Activated CD8-positive, alpha-beta memory T cell treated with anti-CD3 and anti-CD28 coated beads for 4 hours (primary cell): ENCODE data around the gene CLEC1B.
"Not testable (repeated sequence)": the region's sequence is repeated elsewhere in the genome, so short reads cannot be mapped to it uniquely, and the experiment has no call there.

Source experiments
- DNase-seq, 2 donors: peaks; one replicate each; pipeline ENCODE4 v3.0.0-alpha.2; 2020; ENCODE audit warnings: low read depth in 2 of 2

The CLEC1B gene

GRCh38 chr12:9974731-9975130, 24.2 kb downstream of the CLEC1B start:
- DNase-seq, result not testable (repeated sequence)

GRCh38 chr12:9973949-9974348, 25.0 kb downstream of the CLEC1B start:
- no peak for DNase-seq

GRCh38 chr12:9971181-9971580, 27.7 kb downstream of the CLEC1B start, which contains the start of gene CLEC12A:
Gene CLEC12A (plus strand): TSS chr12:9971409. CDS start chr12:9971597, 188 bp downstream.
- DNase-seq, result no peak

- no peak for DNase-seq
These were observed 29.2 kb downstream of the CLEC1B start for GRCh38 chr12:9969673-9970072.

DNA sequence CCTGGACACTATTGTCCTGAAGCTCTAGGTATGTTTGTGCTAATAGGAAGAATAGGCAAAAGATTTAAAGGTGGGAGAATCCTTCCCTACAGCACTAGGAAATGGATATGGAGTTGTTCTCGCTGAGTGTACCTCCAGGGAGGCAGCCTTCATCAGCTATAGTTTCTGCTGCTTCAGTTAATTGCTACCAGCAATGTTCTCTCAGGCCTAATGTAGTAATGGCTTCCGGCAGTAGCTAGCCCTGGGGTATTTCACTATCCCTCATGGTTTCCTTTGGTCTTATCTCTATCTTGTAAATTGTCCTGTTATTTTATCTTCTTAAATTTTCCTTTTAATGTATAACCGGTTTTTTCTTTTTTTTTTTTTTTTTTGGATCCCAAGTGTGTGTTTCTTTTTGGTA, 37.0 kb downstream of the CLEC1B start:
- no peak for DNase-seq

DNA sequence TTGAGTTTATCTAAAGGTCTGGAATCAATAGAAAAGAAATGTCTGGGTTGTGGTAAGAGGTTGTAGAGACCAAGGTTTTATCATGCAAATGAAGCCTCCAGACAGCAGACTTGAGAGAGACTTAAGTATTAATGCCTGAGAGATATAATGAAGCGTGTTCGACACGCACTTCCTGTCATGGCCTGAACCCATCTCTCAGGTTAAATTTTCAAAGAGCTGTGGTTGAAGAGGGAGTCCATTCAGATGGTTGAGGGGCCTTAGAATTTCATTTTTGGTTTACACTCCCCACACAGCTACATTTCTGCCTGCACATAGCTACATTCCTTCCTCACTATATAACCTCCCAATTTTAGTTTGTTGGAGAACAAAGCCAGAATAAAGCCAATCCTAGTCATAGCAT, 37.8 kb downstream of the CLEC1B start:
- DNase-seq, result no peak

GRCh38 chr12:9960590-9960989, 38.3 kb downstream of the CLEC1B start:
- DNase-seq, result no peak

DNA sequence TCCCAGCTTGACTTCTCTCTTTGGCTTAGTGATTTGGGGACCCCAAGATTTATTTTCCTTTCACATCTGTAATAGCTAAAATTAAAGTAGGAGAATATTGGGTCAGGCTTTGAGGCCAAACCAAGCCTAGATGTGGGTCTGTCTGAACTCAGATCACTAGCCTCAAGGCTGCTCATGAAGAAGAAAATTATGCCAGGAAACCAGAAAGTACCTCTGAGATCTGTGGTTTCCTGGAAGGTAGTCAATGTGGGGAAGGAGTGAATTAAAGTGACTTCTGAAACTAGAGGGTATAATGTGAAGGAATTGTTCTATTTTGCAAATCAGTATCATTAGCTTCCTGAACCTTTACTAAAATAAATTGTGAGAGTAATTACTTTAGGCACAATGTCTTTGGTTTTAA, 41.1 kb downstream of the CLEC1B start:
- no peak for DNase-seq

- DNase-seq, result not testable (repeated sequence)
These were observed 45.8 kb downstream of the CLEC1B start for GRCh38 chr12:9952954-9953729.

DNA sequence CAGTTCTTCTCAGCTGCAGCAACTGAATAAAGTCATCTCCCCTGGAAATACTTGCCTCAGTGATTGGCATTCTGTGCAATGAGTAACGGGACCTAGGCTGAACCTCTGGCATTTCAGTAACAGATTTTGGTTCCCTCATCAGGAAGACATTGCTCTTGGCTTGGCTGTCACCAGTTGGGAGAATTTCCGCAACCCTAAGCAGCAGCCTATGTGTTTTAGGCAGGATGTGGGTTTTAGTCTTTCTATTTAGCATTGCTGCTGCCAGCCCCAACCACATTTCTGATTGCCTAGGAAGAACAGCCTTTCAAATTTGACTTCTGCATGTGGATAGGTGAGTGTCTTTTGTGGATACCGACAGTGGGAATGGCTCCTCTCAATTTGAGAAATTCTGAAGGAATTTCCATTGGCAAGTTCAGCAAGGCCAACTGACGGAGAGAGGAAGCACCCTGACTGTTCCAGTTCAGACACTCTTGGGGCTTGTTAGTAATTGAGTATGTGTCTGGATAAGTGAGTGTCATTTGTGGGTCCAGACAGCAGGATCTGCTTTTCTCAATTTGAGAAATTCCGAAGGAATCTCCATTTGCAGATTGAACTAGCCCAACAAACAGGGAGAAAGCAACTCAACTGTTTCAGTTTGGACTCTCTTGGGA, 47.8 kb downstream of the CLEC1B start:
- no peak for DNase-seq

- no peak for DNase-seq
These were observed 50.2 kb downstream of the CLEC1B start for GRCh38 chr12:9948606-9949296.

GRCh38 chr12:9947674-9948073, 51.2 kb downstream of the CLEC1B start:
- no peak for DNase-seq

DNA sequence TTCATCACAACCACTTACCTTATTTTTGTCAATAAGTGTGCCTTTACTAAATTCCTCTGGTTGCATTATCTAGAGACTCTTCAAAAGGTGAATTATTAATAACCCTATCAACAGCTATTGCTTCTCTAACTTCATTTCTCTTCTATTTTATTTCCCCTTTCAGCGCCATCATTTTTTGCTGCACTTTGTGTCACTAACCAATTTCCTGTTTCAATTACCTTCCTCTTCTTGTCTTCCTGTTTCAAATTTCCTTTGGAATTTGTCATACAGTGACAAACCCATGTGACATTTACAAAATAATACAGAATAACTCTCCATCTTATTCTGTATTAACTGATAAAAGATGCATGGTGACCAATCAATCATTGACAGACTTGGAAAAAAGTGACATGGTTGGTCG, 54.5 kb downstream of the CLEC1B start:
- no peak for DNase-seq

DNA sequence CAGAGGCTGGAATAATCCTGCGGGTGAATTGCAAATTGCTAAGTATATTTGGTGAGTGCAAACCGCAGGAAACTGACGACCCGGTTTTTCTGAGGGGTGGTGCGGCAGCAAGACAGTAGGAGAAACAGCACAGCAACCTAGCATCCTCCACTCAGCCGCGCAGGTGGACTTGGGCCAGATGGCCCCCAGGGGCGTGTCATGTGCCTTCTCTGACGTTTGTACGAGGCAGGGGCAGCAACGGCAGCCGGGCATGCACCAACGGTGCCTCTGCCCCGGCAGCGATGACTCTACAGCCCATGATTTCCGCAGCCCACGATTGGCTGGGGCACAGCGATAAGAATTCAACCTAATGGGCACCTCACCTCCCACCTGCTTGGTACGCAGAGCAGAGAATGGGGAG, 55.7 kb downstream of the CLEC1B start:
- no peak for DNase-seq
